Fibroblast of peridontal ligament (primary cell): Measurements from ENCODE around the gene CACNA1H.

Experiments
- DNase-seq: peaks from one replicate; pipeline ENCODE4 v3.0.0-alpha.2; 2010; ENCODE audit errors: extremely low read depth

Gene CACNA1H

GRCh38 chr16:1142911-1143310, 10.0 kb upstream of the CACNA1H start:
- no peak for DNase-seq

DNA sequence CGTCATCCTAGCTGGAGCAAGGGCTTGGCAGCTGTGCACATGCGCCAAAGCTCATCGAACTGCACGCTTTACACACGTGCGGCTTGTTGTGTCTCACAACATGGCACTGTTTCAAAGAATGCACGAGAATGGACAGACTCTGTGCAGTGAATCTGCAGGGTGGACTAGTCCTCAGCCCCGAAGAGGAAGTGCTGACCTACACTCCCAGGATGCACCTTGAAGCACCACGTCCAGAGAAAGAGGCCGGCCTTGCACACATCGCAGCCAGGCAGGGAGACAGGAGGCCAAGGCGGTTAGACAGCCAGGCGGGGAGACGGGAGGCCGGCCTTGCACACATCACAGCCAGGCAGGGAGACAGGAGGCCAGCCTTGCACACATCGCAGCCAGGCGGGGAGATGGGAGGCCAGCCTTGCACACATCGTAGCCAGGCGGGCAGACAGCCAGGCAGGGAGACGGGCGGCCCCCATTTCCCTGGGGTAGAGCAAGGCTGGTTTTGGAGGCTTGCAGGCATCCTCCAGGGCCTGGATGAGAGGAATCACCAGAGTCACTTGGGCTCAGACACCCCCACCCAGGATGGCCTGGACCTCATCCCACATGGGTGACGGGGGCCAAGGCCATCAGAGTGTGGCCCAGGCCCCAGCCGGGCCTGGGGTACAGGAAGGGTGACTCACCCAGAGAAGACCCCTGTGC, 9.0 kb upstream of the CACNA1H start:
- DNase-seq, result no peak

DNA sequence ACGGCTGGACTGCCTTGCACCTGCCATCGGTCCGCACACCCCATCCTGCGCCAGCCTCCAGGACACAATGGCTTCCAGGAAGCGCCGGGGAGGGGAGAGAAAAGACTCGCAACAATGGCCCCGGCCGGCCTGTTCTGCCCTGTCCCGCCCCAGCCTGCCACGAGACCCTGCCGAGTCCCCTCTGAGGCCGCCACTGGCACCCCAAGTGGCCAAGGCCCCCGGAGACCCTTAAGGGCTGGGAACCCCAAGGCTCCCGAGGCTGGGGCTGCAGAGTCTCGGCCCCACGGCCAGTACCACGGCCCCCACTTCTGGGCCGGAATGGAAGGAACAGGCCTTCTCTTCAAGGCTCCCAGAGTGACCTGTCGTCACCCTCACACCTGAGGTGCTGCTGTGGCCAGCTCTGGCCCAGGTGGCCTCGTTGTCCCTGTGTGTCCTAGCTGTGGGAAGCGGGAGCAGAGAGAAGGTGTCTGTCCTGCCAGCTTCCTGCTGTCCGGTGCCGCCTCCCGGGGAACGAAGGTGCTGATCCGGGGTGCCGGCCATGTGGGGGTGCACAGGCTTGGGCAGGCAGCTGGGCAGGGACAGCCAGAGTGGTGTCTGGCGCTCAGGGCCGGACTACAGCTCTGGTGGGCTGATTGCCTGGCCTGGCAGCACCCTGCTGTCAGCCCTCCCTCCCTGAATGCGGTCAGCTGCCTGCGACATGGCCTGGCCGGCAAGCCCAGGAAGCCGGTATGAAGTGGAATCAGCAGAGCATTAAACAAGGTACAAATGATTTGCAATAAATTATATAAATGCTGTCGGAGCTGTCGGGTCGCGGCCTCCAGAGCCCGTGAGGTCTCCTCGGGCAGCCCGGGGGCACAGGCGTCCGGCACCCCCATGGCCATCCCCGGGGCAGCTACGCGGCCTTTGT, 8.2 kb upstream of the CACNA1H start:
- no peak for DNase-seq

GRCh38 chr16:1145383-1146100, 7.4 kb upstream of the CACNA1H start:
- no peak for DNase-seq

GRCh38 chr16:1146409-1146808, 6.5 kb upstream of the CACNA1H start:
- DNase-seq, result no peak

DNA sequence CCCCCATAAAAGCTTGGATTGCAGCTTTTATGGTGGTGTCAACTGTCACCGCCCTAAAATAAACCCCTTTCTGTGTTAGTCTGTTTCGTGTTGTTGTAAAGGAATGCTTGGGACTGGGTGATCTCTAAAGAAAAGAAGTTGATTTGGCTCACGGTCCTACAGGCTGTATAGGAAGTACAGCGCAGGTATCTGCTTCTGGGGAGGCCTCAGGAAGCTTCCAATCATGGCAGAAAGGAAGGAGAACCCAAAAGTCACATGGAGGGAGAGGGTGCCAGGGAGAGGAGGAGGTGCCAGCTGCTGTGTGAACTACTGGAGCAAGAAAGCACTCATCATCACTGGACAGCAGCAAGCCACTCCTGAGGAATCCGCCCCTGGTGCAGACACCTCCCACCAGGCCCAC, 5.9 kb upstream of the CACNA1H start:
- DNase-seq, result no peak

- no peak for DNase-seq
These were observed 3.7 kb upstream of the CACNA1H start for GRCh38 chr16:1149101-1149636.

DNA sequence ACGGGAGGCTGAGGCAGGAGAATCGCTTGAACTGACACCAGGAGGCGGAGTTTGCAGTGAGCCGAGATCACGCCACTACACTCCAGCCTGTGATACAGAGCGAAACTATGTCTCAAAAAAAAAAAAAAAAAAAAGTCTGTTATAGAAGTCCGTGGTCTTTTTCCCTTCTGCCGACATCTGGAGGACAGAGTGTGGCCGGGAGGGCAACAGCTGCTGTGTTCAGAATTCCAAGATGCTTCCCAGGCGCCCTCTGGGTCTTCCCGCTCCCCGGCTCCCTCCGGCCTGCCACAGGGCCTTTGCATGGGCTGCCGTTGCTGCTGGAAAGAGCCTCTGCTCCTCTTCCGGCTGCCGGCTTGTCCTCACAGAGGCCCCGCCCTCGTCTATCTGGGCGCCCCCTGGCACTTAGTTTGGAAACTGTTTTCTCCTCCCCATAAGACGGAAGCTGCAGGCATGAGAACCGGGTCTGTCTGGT, 2.4 kb upstream of the CACNA1H start:
- peak; percentile 13 for DNase-seq

- no peak for DNase-seq
These were observed 1.3 kb upstream of the CACNA1H start for GRCh38 chr16:1151424-1152122.

- no peak for DNase-seq
These were observed 725 bp upstream of the CACNA1H start for GRCh38 chr16:1152123-1152638.

GRCh38 chr16:1153480-1154160, 714 bp downstream of the CACNA1H start:
- no peak for DNase-seq

DNA sequence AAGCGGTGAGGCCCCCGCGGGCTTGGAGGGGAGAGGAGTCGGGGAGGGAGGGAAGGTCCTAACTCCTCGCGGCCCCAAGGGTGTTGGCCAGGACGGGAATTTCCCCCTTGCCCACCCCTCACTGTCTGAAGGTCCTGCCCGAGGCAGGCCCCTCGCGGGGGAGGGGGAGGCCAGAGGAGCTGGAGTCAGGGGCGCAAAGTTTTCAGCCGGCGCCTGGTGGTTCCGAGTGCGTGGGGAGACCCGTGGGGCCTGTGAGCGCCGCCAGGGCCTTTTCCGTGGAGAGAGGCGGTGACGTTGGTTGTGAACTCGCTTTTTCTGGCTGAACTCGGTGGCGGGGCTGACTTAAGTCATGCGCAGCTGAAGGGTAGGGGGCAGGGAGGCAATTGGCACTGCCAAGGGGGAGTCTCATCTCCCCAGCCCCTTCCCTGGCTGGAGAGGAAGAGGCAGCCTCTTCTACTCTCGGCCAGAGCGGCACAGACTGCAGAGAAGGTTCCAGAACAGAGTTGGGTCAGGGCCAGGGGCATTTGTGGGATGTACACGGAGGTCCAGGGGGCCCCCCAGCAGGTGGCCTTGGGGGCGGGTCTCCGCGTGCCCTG, 1.5 kb downstream of the CACNA1H start:
- no peak for DNase-seq

DNA sequence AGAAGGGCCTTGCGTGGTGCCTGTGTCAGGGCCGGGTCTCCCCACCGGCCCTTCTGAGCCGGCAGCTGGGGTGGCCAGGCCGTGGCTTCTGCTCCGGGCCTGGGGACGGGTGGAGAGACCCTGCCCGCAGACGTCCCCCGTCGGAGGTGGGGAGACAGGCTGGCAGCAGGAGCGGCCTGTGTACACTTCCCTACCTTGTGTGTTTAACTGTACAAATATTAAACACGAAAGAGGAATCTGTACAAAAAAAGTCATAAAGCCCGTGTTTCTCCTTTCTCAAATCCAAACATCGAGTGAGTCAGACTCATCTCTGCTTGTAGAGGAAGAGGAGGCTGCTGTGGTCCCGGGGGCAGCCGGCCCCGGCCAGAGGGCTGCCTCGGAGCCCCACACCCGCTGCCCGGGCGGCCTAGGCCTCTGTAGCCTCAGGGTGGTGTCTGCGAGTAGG, 2.0 kb downstream of the CACNA1H start:
- no peak for DNase-seq

DNA sequence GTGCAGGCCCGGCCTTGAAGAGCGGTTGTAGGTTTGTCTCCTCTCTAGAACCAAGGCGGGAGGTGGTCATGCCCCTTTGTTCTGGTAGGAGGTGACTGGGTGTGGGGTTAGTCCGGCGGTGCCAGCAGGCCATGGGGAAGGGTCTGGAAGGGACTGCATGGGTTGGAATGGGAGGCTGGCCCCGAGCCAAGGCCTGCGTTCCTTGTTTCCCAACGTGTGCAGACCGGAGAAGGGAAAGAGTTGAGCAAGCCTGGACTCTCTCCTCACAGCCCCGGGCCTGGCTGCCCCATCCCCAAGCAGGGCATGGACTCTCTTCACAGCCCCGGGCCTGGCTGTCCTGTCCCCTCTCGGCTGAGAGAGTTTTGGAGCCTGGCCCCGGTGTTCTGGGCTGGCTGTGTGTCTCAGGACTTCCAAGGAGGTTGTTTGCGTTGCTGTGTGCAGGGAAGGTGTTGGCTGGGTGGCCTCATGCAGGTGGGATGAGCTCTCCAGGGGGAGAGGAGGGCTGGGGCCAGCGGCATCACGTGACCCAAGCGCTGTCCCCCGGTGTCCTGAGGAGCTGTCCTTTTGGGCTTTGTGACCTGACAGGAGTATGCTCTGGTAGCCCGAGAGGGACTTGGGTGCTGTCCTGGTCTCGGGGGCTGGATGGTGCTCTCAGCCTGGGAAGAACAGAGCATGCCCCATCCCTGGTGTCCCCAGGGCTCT, 2.6 kb downstream of the CACNA1H start:
- no peak for DNase-seq

- DNase-seq, result no peak
These were observed 3.4 kb downstream of the CACNA1H start for GRCh38 chr16:1156055-1156982.

DNA sequence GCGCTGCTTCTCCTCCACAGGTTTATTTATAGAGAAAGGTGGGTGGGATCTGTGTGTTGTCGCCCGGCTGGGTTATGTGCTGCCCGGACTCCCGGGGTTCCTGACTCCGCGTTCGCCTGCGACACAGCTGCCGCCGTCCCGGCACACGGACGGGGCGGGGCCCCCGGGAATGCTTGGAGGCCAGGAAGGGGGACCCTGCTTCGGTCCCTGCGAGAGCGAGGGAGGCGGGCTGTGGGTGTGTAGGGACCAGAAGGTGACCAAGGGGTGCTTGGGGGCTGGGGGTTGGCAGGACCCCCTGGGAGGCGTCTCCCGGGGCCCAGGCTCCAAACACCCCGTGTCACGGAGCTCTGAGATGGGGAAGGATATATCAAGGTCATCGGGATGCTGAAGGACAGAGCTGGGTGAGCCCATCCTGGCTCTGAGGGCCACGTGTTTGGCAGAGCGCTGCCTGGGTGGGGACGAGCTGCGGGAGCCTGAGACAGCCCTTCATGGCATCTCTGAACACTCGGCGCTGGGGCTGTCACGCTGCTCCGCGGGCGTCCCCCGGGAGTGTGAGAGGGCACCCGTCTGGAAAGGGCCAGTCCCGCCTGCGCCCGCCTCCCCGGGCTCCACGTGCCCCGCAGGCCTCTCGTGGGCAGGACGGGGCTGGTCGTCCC, 4.2 kb downstream of the CACNA1H start:
- no peak for DNase-seq

DNA sequence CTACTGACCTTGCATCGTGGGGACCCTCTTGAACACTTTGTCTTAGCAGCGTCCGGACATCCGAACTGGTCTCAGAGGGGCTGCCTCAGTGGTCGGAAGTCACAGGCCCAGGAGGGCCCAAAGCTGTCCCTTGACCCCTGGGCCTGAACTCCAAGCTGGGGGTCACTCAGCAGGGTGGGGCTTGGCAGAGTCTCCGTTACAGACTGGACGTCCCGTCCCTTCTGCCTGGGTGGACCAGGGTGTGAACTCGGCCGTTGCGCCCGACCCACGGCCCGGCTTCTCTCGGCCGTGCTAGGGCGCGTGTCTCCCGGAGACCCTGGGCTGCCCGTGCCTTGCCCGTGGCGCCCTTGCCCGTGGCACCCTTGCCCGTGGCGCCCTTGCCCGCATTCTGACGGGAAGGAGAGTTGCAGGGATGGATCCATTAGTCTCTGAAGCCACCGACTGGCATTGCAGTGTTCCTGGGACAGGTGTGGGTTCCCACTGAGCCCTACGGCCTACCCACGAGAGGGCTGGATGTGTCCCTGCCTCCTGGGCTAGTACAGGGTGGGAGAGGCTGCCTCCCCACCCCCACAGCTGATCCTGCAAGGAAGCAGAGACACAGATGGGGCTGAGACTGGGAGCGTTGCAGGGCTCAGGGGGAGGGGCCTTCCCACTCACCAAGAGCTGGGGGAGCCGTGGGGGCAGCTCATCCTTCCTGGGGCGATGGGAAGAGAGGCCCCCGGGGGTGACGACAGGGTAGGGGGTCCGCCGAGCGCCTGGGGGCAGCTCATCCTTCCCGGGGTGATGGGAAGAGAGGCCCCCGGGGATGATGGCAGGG, 4.9 kb downstream of the CACNA1H start:
- DNase-seq, result no peak
